HCT116 (cell line): ENCODE measurements around the gene NBEAL2. TPM values are rescaled to one million over a fixed set of nuclear protein-coding genes. Genes with fewer than 3 reads are reported as not detected.

Experiments used
- ATAC-seq: fragments of 200-7000 bp; cut with Tn5 transposase; 2 replicates; pipeline ENCODE4 v1.9.1; 2020; ENCODE audit warnings: mild to moderate bottlenecking, moderate library complexity
- BruUV-seq: library from RNA; stranded (reverse); fragments of 400-500 nt; replicated peaks from 2 replicates; lab custom pipeline; 2021; lab: Mats Ljungman, UMichigan
- CTCF ChIA-PET: fragments of 300-600 bp; sonication (Branson Sonifier 250); formaldehyde crosslinking; loops from one replicate; lab custom pipeline; 2021; ENCODE audit warnings: antibody characterized with exemption; lab: Charles Lee
- POLR2A ChIA-PET: fragments of 300-600, 350-600 bp; sonication (Branson Sonifier 250); formaldehyde crosslinking; loops from one replicate; lab custom pipeline; 2021; ENCODE audit warnings: antibody characterized with exemption; lab: Charles Lee
- RAD21 ChIA-PET, 2 experiments: fragments of 300-600 bp; sonication (Branson Sonifier 250); formaldehyde crosslinking; loops; one replicate each; lab custom pipeline; 2023; ENCODE audit warnings: low total read pairs in 2 of 2; ENCODE audit not compliant: uncharacterized antibody in 2 of 2, unreplicated experiment in 2 of 2, low non-redundant PET in 1 of 2; lab: Charles Lee
- DNase-seq: peaks from one replicate; pipeline ENCODE4 v3.0.0-alpha.2; 2010; ENCODE audit warnings: low read depth, low spot score
- H2AFZ ChIP-seq: fragments of 200-600 bp; shearing (Covaris generic), sonication (generic); 2 replicates; pipeline ENCODE4 v1.6.1; 2017; ENCODE audit warnings: low read depth, mixed run types, mixed read lengths, antibody characterized with exemption, low read length; ENCODE audit not compliant: poor library complexity, severe bottlenecking
- H3K27ac ChIP-seq: 2 replicates; pipeline ENCODE4 v1.5.1; 2012; ENCODE audit warnings: low read depth, low read length
- H3K27me3 ChIP-seq: fragments of 200-600 bp; sonication (generic); 2 replicates; pipeline ENCODE4 v1.6.1; 2016; ENCODE audit warnings: mixed run types, low read length, mixed read lengths; ENCODE audit not compliant: insufficient read depth
- H3K36me3 ChIP-seq, 2 experiments: fragments of 200-500 bp in 1 of 2; fragments of 200-600 bp in 1 of 2; sonication (Bioruptor generic) in 1 of 2; sonication (generic) in 1 of 2; 2 replicates each; pipeline versions ENCODE4 v1.5.1 to v1.6.1; 2014 to 2016; ENCODE audit warnings: low read length in 2 of 2, inconsistent platforms in 1 of 2, mixed read lengths in 1 of 2, mixed run types in 1 of 2; ENCODE audit not compliant: insufficient read depth in 2 of 2, control insufficient read depth in 1 of 2
- H3K4me1 ChIP-seq, 2 experiments: fragments of 200-600 bp in 1 of 2; sonication (generic) in 1 of 2; 2 replicates each; pipeline versions ENCODE4 v1.5.1 to v1.6.1; 2012 to 2017; ENCODE audit warnings: low read length in 2 of 2, inconsistent platforms in 1 of 2, mild to moderate bottlenecking in 1 of 2, mixed read lengths in 1 of 2, mixed run types in 1 of 2, moderate library complexity in 1 of 2; ENCODE audit not compliant: insufficient read depth in 2 of 2, control insufficient read depth in 1 of 2
- H3K4me2 ChIP-seq: fragments of 200-600 bp; sonication (generic); 2 replicates; pipeline ENCODE4 v1.6.1; 2017; ENCODE audit warnings: mixed run types, low read length, mixed read lengths
- H3K4me3 ChIP-seq, 2 experiments: fragments of 200-600 bp in 1 of 2; sonication (generic) in 1 of 2; replicated peaks in 1 of 2; 2 replicates each; pipeline ENCODE4 v1.5.1; 2011 to 2016; ENCODE audit warnings: low read length in 2 of 2, control low read depth in 1 of 2, low read depth in 1 of 2, mild to moderate bottlenecking in 1 of 2, mixed read lengths in 1 of 2, mixed run types in 1 of 2
- H3K79me2 ChIP-seq: fragments of 200-600 bp; sonication (generic); 2 replicates; pipeline ENCODE4 v1.6.1; 2017; ENCODE audit warnings: mild to moderate bottlenecking, mixed run types, low read length, moderate library complexity, mixed read lengths; ENCODE audit not compliant: insufficient read depth
- H3K9ac ChIP-seq: fragments of 200-600 bp; sonication (generic); 2 replicates; pipeline ENCODE4 v1.6.1; 2016; ENCODE audit warnings: low read length, mixed read lengths
- H3K9me2 ChIP-seq: fragments of 200-600 bp; sonication (generic), shearing (Covaris generic); 2 replicates; pipeline ENCODE4 v1.6.1; 2017; ENCODE audit warnings: mixed run types, mild to moderate bottlenecking, moderate library complexity; ENCODE audit not compliant: insufficient read depth
- H3K9me3 ChIP-seq, 2 experiments: fragments of 200-500 bp in 1 of 2; fragments of 200-600 bp in 1 of 2; sonication (Bioruptor generic) in 1 of 2; sonication (generic) in 1 of 2; 2 replicates each; pipeline ENCODE4 v1.6.1; 2014 to 2017; ENCODE audit warnings: low read length in 2 of 2, mixed read lengths in 2 of 2, inconsistent platforms in 1 of 2, low read depth in 1 of 2, mild to moderate bottlenecking in 1 of 2, mixed run types in 1 of 2, moderate library complexity in 1 of 2; ENCODE audit not compliant: control insufficient read depth in 1 of 2, insufficient read depth in 1 of 2
- H4K20me1 ChIP-seq: fragments of 200-600 bp; sonication (generic), shearing (Covaris generic); 2 replicates; pipeline ENCODE4 v1.6.1; 2017; ENCODE audit warnings: mixed run types, mild to moderate bottlenecking, moderate library complexity; ENCODE audit not compliant: insufficient read depth
- ATF3 ChIP-seq: IDR thresholded peaks from 2 replicates; pipeline ENCODE4 v1.6.1; 2012
- CEBPB ChIP-seq: IDR thresholded peaks from 2 replicates; pipeline ENCODE4 v1.6.1; 2012; ENCODE audit warnings: low read depth
- EGR1 ChIP-seq: IDR thresholded peaks from 2 replicates; pipeline ENCODE4 v1.6.1; 2012; ENCODE audit warnings: low read depth
- EZH2 ChIP-seq: fragments of 200-600 bp; sonication (generic); IDR thresholded peaks from 2 replicates; pipeline ENCODE4 v1.6.1; 2017; ENCODE audit warnings: antibody characterized with exemption, mixed run types
- EZH2phosphoT487 ChIP-seq: fragments of 200-600 bp; IDR thresholded peaks from 2 replicates; pipeline ENCODE4 v1.6.1; 2018; ENCODE audit warnings: antibody characterized with exemption, borderline replicate concordance
- FOSL1 ChIP-seq: IDR thresholded peaks from 2 replicates; pipeline ENCODE4 v1.6.1; 2012; ENCODE audit warnings: low read depth
- MAX ChIP-seq: IDR thresholded peaks from 2 replicates; pipeline ENCODE4 v1.6.1; 2012
- POLR2A ChIP-seq: IDR thresholded peaks from 2 replicates; pipeline ENCODE4 v1.7.0; 2011; ENCODE audit warnings: borderline replicate concordance; ENCODE audit not compliant: insufficient read depth, insufficient read length; ENCODE audit errors: extremely low read depth
- POLR2AphosphoS5 ChIP-seq: IDR thresholded peaks from 2 replicates; pipeline ENCODE4 v1.6.1; 2011; ENCODE audit warnings: mild to moderate bottlenecking, low read depth, low read length, moderate library complexity
- RAD21 ChIP-seq: IDR thresholded peaks from 2 replicates; pipeline ENCODE4 v1.6.1; 2012; ENCODE audit warnings: low read depth, mild to moderate bottlenecking
- SRF ChIP-seq: IDR thresholded peaks from 2 replicates; pipeline ENCODE4 v1.6.1; 2012; ENCODE audit warnings: low read depth
- TCF7L2 ChIP-seq: IDR thresholded peaks from 2 replicates; pipeline ENCODE4 v1.7.0; 2011; ENCODE audit warnings: borderline replicate concordance, inconsistent platforms; ENCODE audit not compliant: insufficient read depth, insufficient read length; ENCODE audit errors: extremely low read depth
- ZFX ChIP-seq: fragments of 450-650 bp; IDR thresholded peaks from 2 replicates; pipeline ENCODE4 v1.6.1; 2017
- ZNF274 ChIP-seq: fragments of 200-500 bp; sonication (Bioruptor generic); IDR thresholded peaks from 2 replicates; pipeline ENCODE4 v1.6.1; 2014; ENCODE audit warnings: mild to moderate bottlenecking, low read depth, low read length, inconsistent platforms
- intact Hi-C: fragments of 100-400 bp; cut with micrococcal nuclease; formaldehyde crosslinking; loops from 2 replicates; pipeline ENCODE4 v1.10.0; 2022
- total RNA-seq: library from RNA; stranded (reverse); gene quantifications from one replicate; pipeline ENCODE4 v1.2.1, GENCODE V29; 2021; ENCODE audit not compliant: unreplicated experiment
- TF ChIP-seq, protein P1 (sequence below), 3 experiments: fragments of 200-600 bp in 1 of 3; sonication (generic) in 1 of 3; IDR thresholded peaks in 2 of 3; conservative IDR thresholded peaks in 1 of 3; 2 replicates each; pipeline ENCODE4 v1.5.1; 2012 to 2017; ENCODE audit warnings: low read depth in 2 of 3, low read length in 2 of 3, antibody characterized with exemption in 1 of 3, borderline replicate concordance in 1 of 3, control low read depth in 1 of 3, mild to moderate bottlenecking in 1 of 3, mixed read lengths in 1 of 3, mixed run types in 1 of 3, moderate library complexity in 1 of 3; ENCODE audit not compliant: insufficient read depth in 1 of 3
- TF ChIP-seq, protein P2 (sequence below): IDR thresholded peaks from 2 replicates; pipeline ENCODE4 v1.6.1; 2011; ENCODE audit warnings: mild to moderate bottlenecking, low read length, moderate library complexity; ENCODE audit not compliant: insufficient replicate concordance; ENCODE audit errors: extremely low read depth
- TF ChIP-seq, protein P3 (sequence below): IDR thresholded peaks from 2 replicates; pipeline ENCODE4 v1.6.1; 2012; ENCODE audit warnings: low read depth

Gene NBEAL2
- total RNA-seq, 1 experiment from 2014 or later = 72.9 TPM

- intact Hi-C loops = no loop called here
- no peaks in the 10 kb centered on the region for H3K27me3 ChIP-seq
- ATAC-seq (peak; percentile 29), DNase-seq (no peak)
- no TSS peak for BruUV-seq
- peaks cover 68 to 92% of the 10 kb centered on the region in 2 experiments for H3K4me1 ChIP-seq
- no peaks in the 10 kb centered on the region for H3K9me2 ChIP-seq
- TF ChIP-seq RAD21 (no peak), FOSL1 (no peak; the same call in 1 of the 2 replicates), EZH2phosphoT487 (no peak), SRF (no peak), ATF3 (no peak), MAX (no peak), EZH2 (no peak), ZNF274 (no peak), CEBPB (no peak), POLR2AphosphoS5 (no peak), ZFX (no peak), TCF7L2 (no peak), EGR1 (no peak), POLR2A (no peak)
- TF ChIP-seq, protein P1, sequence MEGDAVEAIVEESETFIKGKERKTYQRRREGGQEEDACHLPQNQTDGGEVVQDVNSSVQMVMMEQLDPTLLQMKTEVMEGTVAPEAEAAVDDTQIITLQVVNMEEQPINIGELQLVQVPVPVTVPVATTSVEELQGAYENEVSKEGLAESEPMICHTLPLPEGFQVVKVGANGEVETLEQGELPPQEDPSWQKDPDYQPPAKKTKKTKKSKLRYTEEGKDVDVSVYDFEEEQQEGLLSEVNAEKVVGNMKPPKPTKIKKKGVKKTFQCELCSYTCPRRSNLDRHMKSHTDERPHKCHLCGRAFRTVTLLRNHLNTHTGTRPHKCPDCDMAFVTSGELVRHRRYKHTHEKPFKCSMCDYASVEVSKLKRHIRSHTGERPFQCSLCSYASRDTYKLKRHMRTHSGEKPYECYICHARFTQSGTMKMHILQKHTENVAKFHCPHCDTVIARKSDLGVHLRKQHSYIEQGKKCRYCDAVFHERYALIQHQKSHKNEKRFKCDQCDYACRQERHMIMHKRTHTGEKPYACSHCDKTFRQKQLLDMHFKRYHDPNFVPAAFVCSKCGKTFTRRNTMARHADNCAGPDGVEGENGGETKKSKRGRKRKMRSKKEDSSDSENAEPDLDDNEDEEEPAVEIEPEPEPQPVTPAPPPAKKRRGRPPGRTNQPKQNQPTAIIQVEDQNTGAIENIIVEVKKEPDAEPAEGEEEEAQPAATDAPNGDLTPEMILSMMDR (IDR thresholded peaks at IDR 0.05 in 2 of 3, conservative IDR thresholded peaks at IDR 0.05 in 1 of 3; ENCODE audit: borderline replicate concordance in 1 of 3, insufficient read depth in 1 of 3, low read depth in 2 of 3, low read length in 2 of 3) = no peak
- TF ChIP-seq, protein P2, sequence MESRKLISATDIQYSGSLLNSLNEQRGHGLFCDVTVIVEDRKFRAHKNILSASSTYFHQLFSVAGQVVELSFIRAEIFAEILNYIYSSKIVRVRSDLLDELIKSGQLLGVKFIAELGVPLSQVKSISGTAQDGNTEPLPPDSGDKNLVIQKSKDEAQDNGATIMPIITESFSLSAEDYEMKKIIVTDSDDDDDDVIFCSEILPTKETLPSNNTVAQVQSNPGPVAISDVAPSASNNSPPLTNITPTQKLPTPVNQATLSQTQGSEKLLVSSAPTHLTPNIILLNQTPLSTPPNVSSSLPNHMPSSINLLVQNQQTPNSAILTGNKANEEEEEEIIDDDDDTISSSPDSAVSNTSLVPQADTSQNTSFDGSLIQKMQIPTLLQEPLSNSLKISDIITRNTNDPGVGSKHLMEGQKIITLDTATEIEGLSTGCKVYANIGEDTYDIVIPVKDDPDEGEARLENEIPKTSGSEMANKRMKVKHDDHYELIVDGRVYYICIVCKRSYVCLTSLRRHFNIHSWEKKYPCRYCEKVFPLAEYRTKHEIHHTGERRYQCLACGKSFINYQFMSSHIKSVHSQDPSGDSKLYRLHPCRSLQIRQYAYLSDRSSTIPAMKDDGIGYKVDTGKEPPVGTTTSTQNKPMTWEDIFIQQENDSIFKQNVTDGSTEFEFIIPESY = no peak
- TF ChIP-seq, protein P3, sequence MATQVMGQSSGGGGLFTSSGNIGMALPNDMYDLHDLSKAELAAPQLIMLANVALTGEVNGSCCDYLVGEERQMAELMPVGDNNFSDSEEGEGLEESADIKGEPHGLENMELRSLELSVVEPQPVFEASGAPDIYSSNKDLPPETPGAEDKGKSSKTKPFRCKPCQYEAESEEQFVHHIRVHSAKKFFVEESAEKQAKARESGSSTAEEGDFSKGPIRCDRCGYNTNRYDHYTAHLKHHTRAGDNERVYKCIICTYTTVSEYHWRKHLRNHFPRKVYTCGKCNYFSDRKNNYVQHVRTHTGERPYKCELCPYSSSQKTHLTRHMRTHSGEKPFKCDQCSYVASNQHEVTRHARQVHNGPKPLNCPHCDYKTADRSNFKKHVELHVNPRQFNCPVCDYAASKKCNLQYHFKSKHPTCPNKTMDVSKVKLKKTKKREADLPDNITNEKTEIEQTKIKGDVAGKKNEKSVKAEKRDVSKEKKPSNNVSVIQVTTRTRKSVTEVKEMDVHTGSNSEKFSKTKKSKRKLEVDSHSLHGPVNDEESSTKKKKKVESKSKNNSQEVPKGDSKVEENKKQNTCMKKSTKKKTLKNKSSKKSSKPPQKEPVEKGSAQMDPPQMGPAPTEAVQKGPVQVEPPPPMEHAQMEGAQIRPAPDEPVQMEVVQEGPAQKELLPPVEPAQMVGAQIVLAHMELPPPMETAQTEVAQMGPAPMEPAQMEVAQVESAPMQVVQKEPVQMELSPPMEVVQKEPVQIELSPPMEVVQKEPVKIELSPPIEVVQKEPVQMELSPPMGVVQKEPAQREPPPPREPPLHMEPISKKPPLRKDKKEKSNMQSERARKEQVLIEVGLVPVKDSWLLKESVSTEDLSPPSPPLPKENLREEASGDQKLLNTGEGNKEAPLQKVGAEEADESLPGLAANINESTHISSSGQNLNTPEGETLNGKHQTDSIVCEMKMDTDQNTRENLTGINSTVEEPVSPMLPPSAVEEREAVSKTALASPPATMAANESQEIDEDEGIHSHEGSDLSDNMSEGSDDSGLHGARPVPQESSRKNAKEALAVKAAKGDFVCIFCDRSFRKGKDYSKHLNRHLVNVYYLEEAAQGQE = no peak
- H3K9me3 ChIP-seq = no peaks in the 10 kb centered on the region
- POLR2A ChIA-PET = interaction anchor here (0.7 to 1.9 kb wide), 3 partner anchors 12 to 30 kb away, joined by 3 to 5 read pairs (median 4); partner anchors contain the start of gene CCDC12
- H3K36me3 ChIP-seq = peaks cover 0 to 9% of the 10 kb centered on the region in 2 experiments; a peak in 1 of 4 replicates
- peak overlapping the region; percentile 21 for H3K9ac ChIP-seq
- no peak overlapping the region for H2AFZ ChIP-seq
- peak overlapping the region; percentile 64 for H3K4me2 ChIP-seq
- no peak overlapping the region for H3K27ac ChIP-seq
- peaks cover 37% of the 10 kb centered on the region; the same call in 1 of the 2 replicates for H4K20me1 ChIP-seq
- RAD21 ChIA-PET = interaction anchor here in 1 of 2 experiments (0.7 kb wide), 1 partner anchor 24 kb away, joined by 3 read pairs; no protein-coding TSS in a partner anchor
- peaks cover 98% of the 10 kb centered on the region for H3K79me2 ChIP-seq
- CTCF ChIA-PET = interaction anchor here (1.3 to 1.8 kb wide), 2 partner anchors 11 to 23 kb away, joined by 4 to 7 read pairs; no protein-coding TSS in a partner anchor
- H3K4me3 ChIP-seq = peak overlapping the region in 1 of 2 experiments; percentile 4; a peak in 1 of 4 replicates
Measured at GRCh38 chr3:46946856-46947545, 32.5 kb upstream of the NBEAL2 start.
